Astrocyte of the spinal cord (primary cell): ENCODE measurements around the gene BTBD9.
"Not testable (repeated sequence)": the region's sequence is repeated elsewhere in the genome, so short reads cannot be mapped to it uniquely, and the experiment has no call there.

Experiments used
- DNase-seq: peaks from one replicate; pipeline ENCODE4 v3.0.0; 2011; ENCODE audit warnings: low read depth, low spot score
- H3K4me3 ChIP-seq: 2 replicates; pipeline ENCODE4 v1.5.1; 2011; ENCODE audit warnings: low read depth, mild to moderate bottlenecking, low read length, moderate library complexity
- in situ Hi-C: cut with HindIII; loops from 2 replicates; pipeline ENCODE4 v1.10.0; 2017; ENCODE audit warnings: low sequenced_read_pairs
- TF ChIP-seq, protein P1 (sequence below): IDR thresholded peaks from 2 replicates; pipeline ENCODE4 v1.5.1; 2012; ENCODE audit warnings: low read depth, mild to moderate bottlenecking, low read length, inconsistent platforms

Gene BTBD9

DNA sequence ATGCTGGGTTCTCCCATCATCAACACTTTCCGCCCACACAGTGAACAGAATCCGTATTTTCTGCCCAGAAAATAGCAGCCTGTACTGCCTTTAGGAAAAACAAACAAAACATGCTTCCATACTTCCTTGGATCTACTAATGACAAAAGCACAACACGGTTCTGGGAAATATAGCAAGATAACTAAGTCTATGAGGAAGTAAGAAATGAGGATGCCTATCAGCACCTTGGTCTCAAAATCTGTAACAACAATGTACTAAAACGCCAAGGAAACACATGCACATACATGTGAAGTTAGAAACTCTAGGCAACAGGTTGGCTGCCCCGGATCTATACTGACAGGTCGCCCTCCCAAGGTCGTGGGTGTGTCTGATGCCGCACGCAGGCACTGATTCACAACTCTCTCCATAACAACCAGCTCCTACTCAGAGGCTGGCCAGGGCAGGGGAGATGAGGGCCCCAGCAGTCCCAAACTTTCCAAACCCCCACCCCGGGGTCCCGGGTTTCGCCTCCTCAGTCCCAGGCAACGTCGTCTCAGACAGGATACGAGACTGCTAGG lies 710 bp downstream of the BTBD9 start:
- in situ Hi-C loops = no loop called here
- H3K4me3 ChIP-seq = peak overlapping the region; percentile 84
- TF ChIP-seq, protein P1, sequence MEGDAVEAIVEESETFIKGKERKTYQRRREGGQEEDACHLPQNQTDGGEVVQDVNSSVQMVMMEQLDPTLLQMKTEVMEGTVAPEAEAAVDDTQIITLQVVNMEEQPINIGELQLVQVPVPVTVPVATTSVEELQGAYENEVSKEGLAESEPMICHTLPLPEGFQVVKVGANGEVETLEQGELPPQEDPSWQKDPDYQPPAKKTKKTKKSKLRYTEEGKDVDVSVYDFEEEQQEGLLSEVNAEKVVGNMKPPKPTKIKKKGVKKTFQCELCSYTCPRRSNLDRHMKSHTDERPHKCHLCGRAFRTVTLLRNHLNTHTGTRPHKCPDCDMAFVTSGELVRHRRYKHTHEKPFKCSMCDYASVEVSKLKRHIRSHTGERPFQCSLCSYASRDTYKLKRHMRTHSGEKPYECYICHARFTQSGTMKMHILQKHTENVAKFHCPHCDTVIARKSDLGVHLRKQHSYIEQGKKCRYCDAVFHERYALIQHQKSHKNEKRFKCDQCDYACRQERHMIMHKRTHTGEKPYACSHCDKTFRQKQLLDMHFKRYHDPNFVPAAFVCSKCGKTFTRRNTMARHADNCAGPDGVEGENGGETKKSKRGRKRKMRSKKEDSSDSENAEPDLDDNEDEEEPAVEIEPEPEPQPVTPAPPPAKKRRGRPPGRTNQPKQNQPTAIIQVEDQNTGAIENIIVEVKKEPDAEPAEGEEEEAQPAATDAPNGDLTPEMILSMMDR = no peak
- DNase-seq = peak; percentile 41

DNA sequence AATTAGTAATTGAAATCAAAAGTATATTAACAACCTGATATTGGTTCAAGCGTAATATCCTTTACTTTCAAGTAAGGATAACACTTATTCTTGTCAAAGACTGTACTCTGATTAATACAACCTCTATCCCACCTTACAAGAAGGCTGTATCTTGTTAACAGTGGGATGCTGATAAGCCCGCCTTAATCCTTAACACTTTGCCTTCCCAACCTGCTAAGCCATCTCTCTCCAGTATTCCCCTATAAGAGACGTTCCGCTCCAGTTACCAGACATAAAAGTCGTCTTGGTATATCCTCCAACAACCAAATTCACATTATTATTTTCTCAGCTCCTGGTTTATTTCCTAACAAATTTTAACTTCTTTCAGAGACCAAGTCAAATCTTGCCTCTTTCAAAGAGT lies 2.0 kb downstream of the BTBD9 start:
- in situ Hi-C loops = no loop called here
- DNase-seq = no peak
- no peak overlapping the region for H3K4me3 ChIP-seq
- TF ChIP-seq, protein P1 = no peak

DNA sequence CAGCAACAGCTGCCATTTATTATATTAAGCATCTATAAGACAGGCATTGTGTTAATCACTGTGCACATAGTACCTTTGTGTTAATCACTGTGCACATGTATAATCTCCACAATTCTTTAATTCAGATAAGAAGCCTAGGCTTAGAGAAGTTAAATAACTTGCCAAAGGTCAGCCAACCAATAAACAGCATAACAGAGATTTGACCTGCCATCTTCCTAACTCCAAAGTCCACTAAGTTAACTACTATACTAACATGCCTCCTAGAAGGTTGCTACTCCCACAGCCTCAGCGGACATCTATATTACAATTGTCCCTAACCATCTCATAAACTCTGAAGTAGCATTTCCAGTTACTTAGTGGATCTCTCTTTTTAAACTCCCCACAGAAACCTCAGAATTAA lies 3.7 kb downstream of the BTBD9 start:
- no peak overlapping the region for H3K4me3 ChIP-seq
- no peak for DNase-seq
- TF ChIP-seq, protein P1 = no peak
- in situ Hi-C loops = no loop called here

DNA sequence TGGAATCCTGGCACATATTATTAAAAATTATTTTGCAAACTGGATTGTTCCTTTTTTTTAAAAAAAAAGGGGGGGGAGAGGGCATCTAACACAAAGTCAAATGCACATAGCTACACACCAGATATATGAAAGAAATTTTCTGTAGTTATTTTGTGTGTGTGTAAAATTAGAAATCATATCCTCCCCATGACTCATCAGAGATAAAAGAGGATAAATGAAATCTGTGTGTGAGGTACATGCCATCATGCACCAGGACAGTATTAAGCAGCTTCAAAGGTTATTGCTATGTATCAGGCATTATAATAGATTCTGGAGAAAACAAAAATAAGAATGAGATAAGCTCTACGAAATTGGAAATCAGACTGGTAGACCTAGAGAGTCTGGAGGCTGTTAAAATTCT lies 5.2 kb downstream of the BTBD9 start:
- in situ Hi-C loops = no loop called here
- TF ChIP-seq, protein P1 = no peak

DNA sequence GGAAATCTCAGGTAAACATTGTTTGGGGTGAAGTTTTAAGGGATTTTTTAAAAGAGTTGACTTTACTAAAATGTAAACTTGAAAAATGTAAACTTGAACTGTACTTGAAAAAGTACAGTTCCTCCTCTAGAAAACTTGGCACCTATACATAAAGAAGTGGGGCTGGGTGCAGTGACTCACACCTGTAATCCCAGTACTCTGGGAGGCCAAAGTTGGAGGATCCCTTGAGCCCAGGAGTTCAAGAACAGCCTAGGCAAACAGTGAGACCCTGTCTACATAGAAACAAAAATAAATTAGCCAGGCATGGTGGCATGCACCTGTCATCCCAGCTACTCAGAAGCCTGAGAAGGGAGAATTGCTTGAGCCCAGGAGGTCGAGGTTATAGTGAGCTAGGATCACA lies 7.2 kb downstream of the BTBD9 start:
- H3K4me3 ChIP-seq = no peak overlapping the region
- in situ Hi-C loops = no loop called here
- DNase-seq = no peak
- TF ChIP-seq, protein P1 = no peak

More for the DNA sequence above, 5.2 kb downstream of the BTBD9 start:
- H3K4me3 ChIP-seq = no peak overlapping the region
- no peak for DNase-seq

DNA sequence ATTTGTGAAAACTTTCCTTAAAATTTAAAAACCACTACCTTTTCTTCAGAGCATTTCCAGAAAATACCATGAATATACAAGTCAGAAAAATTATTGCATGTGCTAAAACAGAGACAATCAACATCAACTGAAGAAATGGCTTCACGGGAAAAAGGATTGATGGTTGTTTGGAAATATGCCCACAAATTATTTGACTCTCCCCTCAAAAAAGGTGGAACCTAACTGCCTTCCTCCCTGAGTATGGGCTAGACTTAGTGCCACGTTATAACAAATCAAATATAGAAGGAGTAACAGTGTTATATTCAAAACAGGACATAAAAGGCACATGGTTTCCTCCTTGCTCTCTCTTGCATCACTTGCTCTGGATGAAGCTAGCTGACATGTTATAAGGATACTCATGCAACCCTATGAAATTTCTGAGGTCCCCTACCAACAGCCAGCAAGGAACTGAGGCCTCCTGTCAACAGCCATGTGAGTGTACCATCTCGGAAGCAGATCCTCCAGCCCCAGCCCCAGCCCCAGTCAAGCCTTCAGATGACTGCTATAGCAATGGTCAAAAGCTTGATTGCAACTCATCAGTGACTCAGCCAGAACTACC lies 8.4 kb downstream of the BTBD9 start:
- no peak for DNase-seq
- TF ChIP-seq, protein P1 = no peak
- in situ Hi-C loops = no loop called here
- no peak overlapping the region for H3K4me3 ChIP-seq

DNA sequence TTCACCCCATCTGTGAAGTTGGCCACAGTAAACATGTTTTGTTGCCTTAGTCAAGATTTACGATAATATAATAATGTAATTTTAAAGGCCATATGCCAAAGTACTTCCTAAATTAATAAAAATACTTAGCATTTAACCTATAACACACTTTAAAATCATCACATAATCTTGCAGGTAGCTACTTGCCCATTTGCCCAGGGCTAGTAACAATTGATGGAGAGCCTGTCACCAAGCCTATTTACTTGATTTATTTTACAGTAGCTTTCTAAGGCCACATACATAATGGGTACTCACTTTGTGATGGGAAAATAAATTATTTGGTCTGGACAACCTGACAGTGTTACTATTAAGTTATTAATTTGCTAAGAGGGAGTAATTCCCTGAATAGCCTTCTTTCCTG lies 14.5 kb downstream of the BTBD9 start:
- in situ Hi-C loops = no loop called here
- TF ChIP-seq, protein P1 = no peak
- DNase-seq = no peak
- H3K4me3 ChIP-seq = no peak overlapping the region

DNA sequence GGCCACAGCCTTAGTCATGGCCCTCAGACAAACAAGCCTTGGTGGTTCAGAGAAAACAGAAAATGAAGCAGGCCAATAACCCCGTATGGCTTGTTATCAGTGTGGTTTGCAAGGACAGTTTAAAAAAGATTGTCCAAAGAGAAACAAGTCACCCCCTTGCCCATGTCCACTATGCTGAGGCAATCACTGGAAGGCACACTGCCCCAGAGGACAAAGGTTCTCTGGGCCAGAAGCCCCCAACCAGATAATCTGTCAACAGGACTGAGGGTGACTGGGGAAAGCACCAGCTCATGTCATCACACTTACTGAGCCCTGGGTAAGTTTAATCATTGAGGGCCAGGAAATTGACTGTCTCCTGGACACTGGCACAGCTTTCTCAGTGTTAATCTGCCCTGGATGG lies 20.4 kb downstream of the BTBD9 start:
- H3K4me3 ChIP-seq, in situ Hi-C loops, DNase-seq: not testable (repeated sequence)

DNA sequence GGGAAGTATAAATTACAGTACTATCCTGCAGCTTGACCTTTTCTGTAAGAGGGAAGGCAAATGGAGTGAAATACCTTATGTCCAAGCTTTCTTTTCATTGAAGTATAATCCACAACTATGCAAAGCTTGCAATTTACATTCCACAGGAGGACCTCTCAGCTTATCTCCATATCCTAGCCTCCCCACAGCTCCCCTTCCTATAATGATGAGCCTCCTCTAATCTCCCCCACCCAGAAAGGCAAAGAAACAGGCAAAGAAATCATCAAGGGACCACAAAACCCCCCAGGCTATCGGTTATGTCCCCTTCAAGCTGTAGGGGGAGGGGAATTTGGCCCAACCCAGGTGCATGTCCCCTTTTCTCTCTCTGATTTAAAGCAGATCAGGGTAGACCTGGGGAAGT lies 21.4 kb downstream of the BTBD9 start:
- H3K4me3 ChIP-seq, in situ Hi-C loops: not testable (repeated sequence)
- peak; percentile 4 for DNase-seq
